NT2/D1 (cell line): ENCODE data around the gene BLTP3B.

Source experiments
- DNase-seq: peaks from one replicate; pipeline ENCODE4 v3.0.0-alpha.2; 2011; ENCODE audit warnings: low read depth, low spot score
- H3K27me3 ChIP-seq: 2 replicates; pipeline ENCODE4 v1.6.0; 2011; ENCODE audit warnings: mild to moderate bottlenecking; ENCODE audit not compliant: insufficient read length, insufficient read depth
- H3K36me3 ChIP-seq: 2 replicates; pipeline ENCODE4 v1.6.1; 2011; ENCODE audit warnings: mild to moderate bottlenecking, low read length, mixed read lengths; ENCODE audit not compliant: insufficient read depth, insufficient read length
- H3K4me1 ChIP-seq: 2 replicates; pipeline ENCODE4 v1.5.1; 2011; ENCODE audit not compliant: insufficient read depth, insufficient read length
- H3K4me3 ChIP-seq: 2 replicates; pipeline ENCODE4 v1.5.1; 2011; ENCODE audit warnings: low read depth; ENCODE audit not compliant: insufficient read length
- H3K9ac ChIP-seq: 2 replicates; pipeline ENCODE4 v1.6.0; 2011; ENCODE audit warnings: low read depth; ENCODE audit not compliant: insufficient read length
- H3K9me3 ChIP-seq: 2 replicates; pipeline ENCODE4 v1.5.1; 2011; ENCODE audit warnings: mild to moderate bottlenecking, low read length; ENCODE audit not compliant: insufficient read depth
- SUZ12 ChIP-seq: IDR thresholded peaks from 2 replicates; pipeline ENCODE4 v1.6.1; 2011; ENCODE audit not compliant: insufficient read length, insufficient read depth; ENCODE audit errors: extremely low read depth
- YY1 ChIP-seq: IDR thresholded peaks from 2 replicates; pipeline ENCODE4 v1.6.1; 2011; ENCODE audit not compliant: insufficient read length, insufficient read depth
- ZNF274 ChIP-seq: IDR thresholded peaks from 2 replicates; pipeline ENCODE4 v1.6.1; 2011; ENCODE audit warnings: mild to moderate bottlenecking, low read depth, low read length

BLTP3B gene

DNA sequence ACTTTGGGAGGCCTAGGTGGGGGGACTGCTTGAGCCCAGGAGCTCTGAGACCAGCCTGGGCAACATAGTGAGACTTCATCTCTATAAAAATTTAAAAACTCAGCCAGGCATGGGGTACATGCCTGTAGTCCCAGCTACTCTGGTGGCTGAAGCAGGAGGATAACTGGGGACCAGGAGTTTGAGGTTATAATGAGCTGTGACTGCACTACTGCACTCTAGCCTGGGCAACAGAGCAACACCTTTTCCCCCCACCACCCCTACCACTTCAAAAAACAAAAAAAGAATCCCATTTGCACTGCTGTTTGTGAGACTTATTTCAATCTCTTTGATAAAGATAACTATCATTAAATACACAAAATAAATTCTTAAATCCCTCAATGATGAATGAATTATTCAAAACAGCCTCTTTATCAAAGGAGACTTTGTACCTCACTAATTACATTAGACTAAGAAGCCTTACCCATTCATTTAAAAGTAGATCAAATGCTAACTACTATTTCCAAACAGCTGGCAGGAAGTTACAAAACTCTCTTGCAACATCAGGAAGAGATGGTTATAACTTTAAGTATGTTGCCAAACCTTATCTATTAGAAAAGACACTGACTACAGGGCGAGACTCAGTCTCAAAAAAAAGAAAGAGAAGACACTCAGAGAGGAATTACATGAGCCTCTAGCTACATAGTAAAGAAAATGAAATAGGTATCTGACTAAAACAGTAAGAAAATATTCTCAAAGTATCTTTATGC, 14.7 kb downstream of the BLTP3B start:
- H3K4me3 ChIP-seq: no peak overlapping the region

DNA sequence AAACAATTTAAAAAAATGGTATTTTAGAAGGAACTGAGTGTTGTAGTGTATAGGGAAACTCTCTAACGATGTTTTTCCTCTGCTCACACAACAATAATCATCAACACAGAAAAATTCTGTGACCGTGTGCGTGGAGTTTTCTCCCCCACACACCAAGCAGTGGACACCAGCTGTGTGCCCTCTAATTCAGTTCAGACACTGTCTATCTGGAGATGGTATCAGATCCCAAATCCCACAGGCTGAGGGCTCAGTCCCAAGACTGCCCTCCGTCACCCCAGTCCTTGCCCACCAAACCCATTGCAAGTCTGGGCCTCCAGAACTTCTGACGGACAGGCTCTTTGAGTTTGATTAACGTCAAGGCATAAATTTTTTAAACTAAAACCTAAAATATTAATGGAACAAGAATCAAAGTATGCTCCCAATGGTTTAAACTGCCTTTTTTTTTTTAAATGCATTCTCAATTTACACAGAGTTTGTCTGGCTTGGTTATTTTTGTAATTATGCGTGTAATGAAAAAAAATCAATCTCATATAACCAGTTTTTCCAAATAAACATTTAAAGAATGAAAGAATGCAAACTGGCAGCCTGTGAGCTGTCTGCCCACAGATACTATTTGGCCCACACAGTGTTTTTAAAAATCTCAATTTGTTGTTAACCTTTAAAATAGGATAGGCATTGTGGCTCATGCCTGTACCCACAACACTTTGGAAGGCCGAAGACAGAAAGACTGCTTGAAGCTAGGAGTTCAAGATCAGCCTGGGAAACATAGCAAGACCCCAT, 19.2 kb downstream of the BLTP3B start:
- TF ChIP-seq ZNF274 (no peak), SUZ12 (no peak), YY1 (no peak)

More for the DNA sequence above, 14.7 kb downstream of the BLTP3B start:
- Histone ChIP-seq H3K36me3 (peaks cover 2% of the 10 kb centered on the region), H3K4me1 (no peaks in the 10 kb centered on the region), H3K9me3 (0 out of 2 replicates have a peak, but pooled peaks cover 5% of the 10 kb centered on the region), H3K27me3 (no peaks in the 10 kb centered on the region), H3K9ac (no peak overlapping the region)
- DNase-seq: no peak
- TF ChIP-seq YY1: no peak
- TF ChIP-seq SUZ12: no peak
- no peak for TF ChIP-seq ZNF274

DNA sequence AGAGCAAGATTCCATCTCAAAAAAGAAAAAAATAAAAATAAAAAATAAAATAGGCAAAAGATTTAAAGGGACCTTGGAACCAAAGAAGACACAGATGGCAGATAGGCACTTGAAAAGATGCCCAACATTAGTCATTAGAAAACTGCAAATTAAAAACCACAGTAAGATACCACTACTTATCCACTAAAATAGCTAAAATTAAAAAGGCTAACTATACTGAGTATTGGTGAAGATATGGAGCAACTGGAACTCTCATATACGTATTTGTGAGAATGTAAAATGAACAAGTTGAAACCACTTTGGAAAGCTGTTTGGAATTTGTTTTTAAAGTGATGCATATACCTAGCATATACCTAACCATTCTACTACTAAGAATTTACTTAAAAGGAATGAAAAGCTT, 22.3 kb downstream of the BLTP3B start:
- Histone ChIP-seq H3K9ac (no peak overlapping the region), H3K36me3 (peaks cover under 1% of the 10 kb centered on the region), H3K4me3 (no peak overlapping the region), H3K4me1 (no peaks in the 10 kb centered on the region), H3K9me3 (no peaks in the 10 kb centered on the region), H3K27me3 (no peaks in the 10 kb centered on the region)
- DNase-seq: no peak
- TF ChIP-seq ZNF274: no peak
- TF ChIP-seq SUZ12: no peak
- no peak for TF ChIP-seq YY1

More for the DNA sequence above, 19.2 kb downstream of the BLTP3B start:
- DNase-seq: no peak
- Histone ChIP-seq H3K4me3 (no peak overlapping the region), H3K4me1 (no peaks in the 10 kb centered on the region), H3K27me3 (no peaks in the 10 kb centered on the region), H3K36me3 (peaks cover 2% of the 10 kb centered on the region), H3K9ac (no peak overlapping the region), H3K9me3 (no peaks in the 10 kb centered on the region)

DNA sequence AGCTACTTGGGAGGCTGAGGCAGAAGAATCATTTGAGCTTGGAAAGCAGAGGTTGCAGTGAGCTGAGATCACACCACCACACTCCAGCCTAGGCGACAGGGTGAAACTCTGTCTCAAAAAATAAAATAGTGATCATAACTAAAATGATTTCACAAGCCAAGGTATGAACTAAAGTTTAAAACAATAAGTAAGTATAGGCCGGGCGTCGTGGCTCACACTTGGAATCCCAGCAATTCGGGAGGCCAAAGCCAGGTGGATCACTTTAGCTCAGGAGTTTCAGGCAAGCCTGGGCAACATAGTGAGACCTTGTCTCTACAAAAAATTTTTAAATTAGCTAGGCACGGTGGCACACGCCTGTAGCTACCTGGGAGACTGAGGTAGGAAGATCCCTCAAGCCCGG, 27.4 kb downstream of the BLTP3B start:
- H3K9me3 ChIP-seq: no peaks in the 10 kb centered on the region
- H3K36me3 ChIP-seq: no peaks in the 10 kb centered on the region
- H3K4me1 ChIP-seq: no peaks in the 10 kb centered on the region
- no peak overlapping the region for H3K9ac ChIP-seq
- no peak for TF ChIP-seq SUZ12
- no peak for TF ChIP-seq YY1
- TF ChIP-seq ZNF274: no peak
- H3K27me3 ChIP-seq: no peaks in the 10 kb centered on the region
- H3K4me3 ChIP-seq: no peak overlapping the region
- DNase-seq: no peak

DNA sequence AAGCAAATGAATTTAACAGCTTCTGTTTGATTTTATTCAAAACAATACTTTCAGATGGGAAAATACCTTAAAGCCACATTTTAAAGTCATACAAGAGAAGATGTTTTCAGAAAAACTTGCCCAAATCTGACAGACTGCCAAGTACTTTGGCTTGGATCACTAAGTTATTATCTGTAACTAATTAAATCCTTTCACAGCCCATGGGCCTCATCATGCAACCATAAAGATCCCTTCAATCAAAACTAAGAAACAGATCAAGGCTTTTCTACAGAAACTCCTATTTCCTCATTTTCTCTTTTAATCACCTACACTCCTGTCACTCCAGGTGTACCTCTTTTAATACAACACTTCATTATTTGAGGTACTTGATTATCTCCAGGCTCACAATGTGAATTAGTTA, 28.1 kb downstream of the BLTP3B start:
- no peaks in the 10 kb centered on the region for H3K9me3 ChIP-seq
- DNase-seq: no peak
- H3K4me3 ChIP-seq: no peak overlapping the region
- H3K27me3 ChIP-seq: no peaks in the 10 kb centered on the region
- no peaks in the 10 kb centered on the region for H3K36me3 ChIP-seq
- no peak for TF ChIP-seq ZNF274
- no peak for TF ChIP-seq YY1
- no peak for TF ChIP-seq SUZ12
- H3K4me1 ChIP-seq: no peaks in the 10 kb centered on the region
- H3K9ac ChIP-seq: no peak overlapping the region

DNA sequence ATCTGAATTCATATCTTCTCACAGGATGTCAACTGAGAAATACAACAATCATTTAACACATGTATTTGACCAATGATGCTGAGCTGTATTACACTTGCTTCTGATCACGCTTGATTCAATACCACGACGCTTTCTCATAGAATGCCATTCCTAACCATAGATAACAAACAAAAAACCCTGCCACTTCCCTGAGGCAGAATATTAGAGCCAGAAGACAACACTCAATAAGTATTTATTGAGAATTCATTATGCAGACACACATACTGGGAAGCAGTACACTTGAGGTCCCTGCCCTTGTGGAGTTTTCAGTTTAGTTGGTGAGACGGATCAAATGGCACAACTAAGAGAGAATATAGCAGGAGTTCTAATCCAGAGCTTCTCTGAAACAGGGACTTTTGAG, 32.4 kb downstream of the BLTP3B start:
- Histone ChIP-seq H3K9me3 (peaks cover 6% of the 10 kb centered on the region; the same call in 1 of the 2 replicates), H3K9ac (no peak overlapping the region), H3K4me3 (no peak overlapping the region), H3K27me3 (no peaks in the 10 kb centered on the region), H3K36me3 (no peaks in the 10 kb centered on the region), H3K4me1 (no peaks in the 10 kb centered on the region)
- no peak for TF ChIP-seq YY1
- no peak for TF ChIP-seq ZNF274
- TF ChIP-seq SUZ12: no peak
- no peak for DNase-seq

DNA sequence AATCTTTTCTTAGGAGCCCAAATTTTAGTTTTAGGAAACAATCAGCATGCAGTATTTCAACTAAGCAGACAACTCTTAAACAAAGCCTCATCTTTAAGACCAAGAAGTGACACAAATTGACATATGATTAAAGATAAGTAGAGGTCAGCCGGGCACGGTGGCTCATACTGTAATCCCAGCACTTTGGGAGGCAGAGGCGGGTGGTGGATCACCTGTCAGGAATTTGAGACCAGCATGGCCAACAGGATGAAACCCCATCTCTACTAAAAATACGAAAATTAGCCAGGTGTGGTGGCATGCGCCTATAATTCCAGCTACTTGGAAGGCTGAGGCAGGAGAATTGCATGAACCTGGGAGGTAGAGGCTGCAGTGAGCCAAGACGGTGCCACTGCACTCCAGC, 35.8 kb downstream of the BLTP3B start:
- no peak overlapping the region for H3K9ac ChIP-seq
- TF ChIP-seq YY1 (no peak), SUZ12 (no peak), ZNF274 (no peak)
- peaks cover 6% of the 10 kb centered on the region; the same call in 1 of the 2 replicates for H3K9me3 ChIP-seq
- no peak overlapping the region for H3K4me3 ChIP-seq
- H3K36me3 ChIP-seq: peaks cover 7% of the 10 kb centered on the region
- DNase-seq: no peak
- H3K27me3 ChIP-seq: no peaks in the 10 kb centered on the region
- H3K4me1 ChIP-seq: no peaks in the 10 kb centered on the region
